NCI-H1930 (cell line): ENCODE results near the gene SLC1A3.
"Not testable (repeated sequence)": the region's sequence is repeated elsewhere in the genome, so short reads cannot be mapped to it uniquely, and the experiment has no call there.

Experiments used
- DNase-seq, 2 experiments: peaks; one replicate each; lab custom pipeline; 2025; lab: John Stamatoyannopoulos, UW

The SLC1A3 gene

DNA sequence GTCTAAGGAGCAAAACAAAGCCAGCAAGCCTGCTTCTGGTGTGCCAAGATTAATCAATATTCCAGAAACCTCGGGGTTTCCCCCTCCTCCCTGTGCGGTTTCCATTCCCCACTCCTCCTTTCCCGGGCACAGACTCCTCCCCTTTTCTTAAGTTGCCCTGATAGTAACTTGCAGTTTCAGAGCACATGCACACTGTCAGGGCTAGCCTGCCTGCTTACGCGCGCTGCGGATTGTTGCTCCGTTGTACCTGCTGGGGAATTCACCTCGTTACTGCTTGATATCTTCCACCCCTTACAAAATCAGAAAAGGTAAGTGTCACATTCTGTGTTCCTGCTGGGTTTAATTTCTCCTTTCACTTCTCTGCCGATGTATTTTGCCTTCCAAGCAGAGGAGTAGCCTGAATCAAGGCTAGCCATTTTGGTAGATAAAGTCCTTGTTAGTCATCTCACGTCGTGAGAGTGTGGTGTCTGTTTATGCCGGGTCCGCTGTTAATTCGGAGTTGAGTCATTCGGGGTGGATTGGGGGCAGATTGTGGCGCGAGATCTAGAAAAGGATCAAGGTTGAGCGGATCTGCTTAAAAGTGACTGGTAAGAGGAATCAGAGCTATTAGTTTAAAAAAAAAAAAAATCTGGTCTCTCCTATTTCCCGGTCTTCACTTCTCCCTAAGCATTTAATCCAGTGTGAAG is at the start of gene SLC1A3:
Gene SLC1A3 (plus strand): TSS at position 179 of the 686 bp plus-strand sequence. CDS start 1,818 bp downstream, outside the sequence.
- DNase-seq = no peak

DNA sequence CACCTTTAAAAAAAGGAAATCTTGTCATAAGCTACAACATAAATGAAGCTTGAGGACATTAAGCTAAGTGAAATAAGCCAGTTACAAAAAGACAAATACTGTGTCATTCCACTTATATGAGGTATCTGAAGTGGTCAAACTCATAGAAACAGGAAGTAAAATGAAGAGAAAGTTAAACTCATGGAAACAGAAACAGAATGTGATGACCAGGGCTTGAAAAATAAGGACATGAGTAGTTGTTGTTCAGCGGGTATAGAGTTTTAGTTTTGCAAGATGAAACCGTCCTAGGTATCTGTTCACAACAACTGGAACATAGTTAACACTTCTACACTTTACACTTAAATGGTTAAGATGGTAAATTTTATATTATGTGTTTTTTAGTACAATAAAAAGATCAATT is 47.8 kb upstream of the SLC1A3 start:
- no peak for DNase-seq

DNA sequence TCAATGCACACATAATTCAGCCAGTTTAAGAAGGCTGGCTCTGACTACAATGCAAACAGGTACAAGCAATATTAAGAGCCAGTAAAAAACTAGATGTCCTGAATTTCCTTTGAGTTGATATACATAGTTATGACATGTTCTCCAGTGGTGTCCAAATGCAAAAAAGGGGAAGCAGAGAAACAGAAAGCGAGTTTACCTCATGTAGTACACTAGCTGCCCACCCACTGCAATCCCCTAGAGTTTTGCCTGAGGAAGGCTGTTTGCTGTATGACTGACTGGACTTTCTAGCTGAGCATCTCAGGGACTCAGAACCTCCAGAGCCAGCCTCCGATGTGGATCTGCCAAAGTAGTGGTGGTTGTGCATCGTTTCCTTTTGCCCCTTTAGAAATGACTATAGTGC is 44.8 kb upstream of the SLC1A3 start:
- no peak for DNase-seq

DNA sequence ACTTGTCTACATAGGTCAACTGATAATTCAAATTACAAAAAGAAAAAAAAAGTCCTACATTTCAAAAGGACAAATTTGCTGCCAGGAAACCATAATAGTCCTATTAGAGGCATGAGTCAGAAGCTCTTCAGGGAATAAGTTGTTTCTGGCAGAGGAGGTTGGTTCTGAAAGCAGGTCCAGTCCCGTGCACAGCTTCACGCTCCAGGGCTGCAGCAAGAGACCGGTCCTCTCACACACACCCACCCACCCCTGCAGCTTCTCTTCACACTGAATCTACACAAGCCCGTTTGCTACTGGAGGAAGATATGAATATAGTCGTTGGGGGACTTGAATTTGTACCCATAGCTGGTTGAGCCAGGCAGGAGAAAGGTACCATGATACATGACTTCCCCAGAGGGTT is 36.9 kb upstream of the SLC1A3 start:
- no peak for DNase-seq

DNA sequence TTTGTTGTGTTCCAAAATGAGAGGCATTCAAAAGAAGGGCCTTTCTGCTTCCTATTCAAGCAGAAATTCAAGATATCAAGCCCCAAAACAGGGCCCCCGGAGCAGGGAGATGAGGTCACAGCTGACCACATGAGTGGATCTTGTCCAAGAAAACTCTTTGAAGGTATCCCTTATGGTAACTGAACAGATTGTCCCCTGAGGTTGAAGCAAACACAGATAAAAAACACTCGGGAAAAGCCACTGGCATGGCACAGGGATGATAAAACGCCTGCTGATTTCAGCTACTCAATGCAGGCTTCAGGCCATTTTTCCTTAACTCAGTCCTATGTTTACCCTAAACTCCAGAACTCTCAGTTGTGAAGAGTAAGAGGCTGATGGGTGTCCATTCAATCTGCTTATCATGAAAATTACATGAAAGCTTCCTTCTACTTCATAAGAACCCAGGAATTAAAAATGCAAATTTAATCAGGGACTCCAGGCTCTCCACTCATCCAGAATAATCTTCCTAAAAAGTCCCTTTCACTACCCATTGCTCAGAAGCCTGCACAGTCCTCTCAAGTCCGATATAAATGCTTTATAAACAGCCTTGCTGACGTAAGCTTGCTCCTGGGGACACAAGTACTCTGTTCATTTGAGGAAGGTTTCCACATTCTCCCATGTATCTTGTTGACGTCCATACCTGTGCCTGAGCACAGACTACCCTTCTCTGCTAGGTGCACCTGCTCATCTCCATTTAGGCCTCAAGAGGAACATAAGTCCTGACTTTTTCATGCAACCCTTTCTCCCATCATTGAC is 35.9 kb upstream of the SLC1A3 start:
- DNase-seq = no peak

DNA sequence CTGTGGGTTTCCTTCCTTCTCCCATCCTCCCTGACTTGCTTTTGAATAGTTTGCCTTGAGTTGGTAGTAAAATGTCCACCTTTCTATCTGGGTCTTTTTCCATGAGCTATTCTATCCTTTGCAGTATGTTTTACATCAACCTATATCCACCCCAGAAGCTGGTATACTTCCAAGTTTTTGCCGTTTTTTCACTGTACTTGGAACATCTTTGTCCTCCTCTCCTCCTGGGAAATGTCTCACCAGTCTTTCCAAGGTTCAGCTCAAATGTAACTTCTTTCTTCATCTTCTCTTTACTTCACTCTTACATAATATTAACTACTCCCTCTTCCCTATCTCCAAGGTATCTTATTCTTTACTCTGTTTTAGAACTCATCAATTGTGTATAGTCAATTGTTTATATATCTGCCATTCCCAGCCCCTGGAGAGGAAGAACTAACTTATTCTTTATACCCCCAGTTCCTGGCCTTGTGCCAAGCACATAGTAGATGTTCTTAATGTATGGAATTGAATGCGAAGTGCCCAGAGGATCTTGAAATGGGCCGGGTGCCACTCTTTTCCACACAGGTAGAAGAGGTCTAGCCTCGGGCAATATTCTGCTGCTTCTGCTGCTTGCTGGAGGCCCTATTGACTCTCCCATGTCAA is 34.9 kb upstream of the SLC1A3 start:
- DNase-seq = no peak

DNA sequence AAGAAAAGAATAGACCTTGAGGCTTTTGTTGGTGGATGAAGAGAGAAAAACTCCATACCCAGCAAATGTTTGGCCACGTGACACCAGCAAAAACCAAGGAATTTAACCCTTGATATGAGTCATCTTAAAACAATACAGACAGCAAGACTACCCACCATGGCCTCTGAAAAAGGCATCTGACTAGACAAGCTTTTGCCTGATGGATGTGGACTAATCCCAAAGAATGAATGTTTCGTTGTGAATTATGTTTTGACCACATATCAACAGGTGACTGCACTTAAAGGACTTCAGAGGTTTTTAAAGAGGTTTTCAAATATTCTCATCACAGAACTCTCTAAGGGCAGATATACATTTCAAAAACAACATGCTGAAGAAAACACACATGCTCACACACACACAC is 33.0 kb upstream of the SLC1A3 start:
- no peak for DNase-seq

DNA sequence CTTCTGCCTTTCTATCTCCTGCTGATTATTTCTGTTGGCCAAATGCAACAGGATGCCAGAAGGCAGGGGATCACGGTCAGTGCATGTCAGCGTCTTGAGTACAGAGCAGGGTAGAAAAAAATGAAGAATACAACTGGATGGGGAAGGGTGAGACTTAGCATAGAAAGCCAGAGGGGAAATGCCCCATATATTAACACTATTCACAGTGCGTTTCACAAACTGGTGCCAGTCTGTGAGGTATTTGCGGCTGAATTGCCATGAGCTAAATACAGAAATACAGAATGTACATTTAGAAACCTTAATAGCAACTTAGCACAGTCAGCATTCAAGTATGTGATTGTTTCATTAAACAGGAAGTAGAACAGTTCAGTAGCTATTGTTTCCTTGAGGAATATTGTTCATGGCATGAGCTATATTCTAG is 31.0 kb upstream of the SLC1A3 start:
- DNase-seq = no peak

DNA sequence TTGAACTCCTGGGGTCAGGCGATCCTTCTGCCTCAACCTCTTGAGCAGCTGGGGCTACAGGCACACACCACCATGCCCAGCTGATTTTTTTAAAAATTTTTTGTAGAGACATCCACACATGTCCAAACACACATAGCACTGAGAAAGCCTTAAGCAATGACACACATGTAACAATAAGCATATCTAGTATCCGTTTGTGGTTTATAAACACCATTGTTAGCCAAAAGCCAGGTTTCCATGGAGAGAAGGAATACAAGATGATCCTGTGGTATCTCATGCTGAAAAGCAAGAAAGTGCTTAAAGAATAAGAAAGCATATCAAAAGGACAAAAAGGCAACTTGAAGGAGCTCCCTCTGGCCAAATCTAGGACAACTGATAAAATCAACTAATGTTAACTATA is 29.7 kb upstream of the SLC1A3 start:
- no peak for DNase-seq

DNA sequence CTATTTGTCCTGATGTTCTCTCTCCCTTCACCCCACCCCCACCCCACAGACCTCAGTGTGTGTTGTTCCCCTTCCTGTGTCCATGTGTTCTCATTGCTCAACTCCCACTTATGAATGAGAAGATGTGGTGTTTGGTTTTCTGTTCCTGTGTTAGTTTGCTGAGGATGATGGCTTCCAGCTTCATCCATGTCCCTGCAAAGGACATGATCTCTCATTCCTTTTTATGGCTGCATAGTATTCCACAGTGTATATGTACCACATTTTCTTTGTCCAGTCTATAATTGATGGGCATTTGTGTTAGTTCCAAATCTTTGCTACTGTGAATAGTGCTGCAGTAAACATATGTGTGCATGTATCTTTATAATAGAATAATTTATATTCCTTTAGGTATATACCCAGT is 26.5 kb upstream of the SLC1A3 start:
- DNase-seq = not testable (repeated sequence)

DNA sequence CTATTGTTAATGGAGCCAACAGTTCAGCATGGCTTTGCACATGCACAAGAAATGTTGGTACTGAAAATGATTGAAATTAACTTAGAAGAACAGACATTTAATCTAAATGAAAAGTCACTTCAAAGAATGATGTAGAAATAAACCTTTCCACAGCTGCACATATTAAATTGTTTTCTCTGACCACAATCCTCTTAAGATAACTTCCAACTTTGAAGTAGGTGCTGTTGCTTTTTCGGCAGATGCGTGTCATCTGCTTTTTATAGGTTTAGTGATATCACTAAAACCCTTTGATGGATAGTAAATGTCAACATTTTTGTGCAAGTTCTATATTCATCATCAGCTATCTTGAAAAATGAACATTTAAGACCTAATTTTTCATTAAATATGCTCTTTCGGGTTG is 25.3 kb upstream of the SLC1A3 start:
- no peak for DNase-seq

DNA sequence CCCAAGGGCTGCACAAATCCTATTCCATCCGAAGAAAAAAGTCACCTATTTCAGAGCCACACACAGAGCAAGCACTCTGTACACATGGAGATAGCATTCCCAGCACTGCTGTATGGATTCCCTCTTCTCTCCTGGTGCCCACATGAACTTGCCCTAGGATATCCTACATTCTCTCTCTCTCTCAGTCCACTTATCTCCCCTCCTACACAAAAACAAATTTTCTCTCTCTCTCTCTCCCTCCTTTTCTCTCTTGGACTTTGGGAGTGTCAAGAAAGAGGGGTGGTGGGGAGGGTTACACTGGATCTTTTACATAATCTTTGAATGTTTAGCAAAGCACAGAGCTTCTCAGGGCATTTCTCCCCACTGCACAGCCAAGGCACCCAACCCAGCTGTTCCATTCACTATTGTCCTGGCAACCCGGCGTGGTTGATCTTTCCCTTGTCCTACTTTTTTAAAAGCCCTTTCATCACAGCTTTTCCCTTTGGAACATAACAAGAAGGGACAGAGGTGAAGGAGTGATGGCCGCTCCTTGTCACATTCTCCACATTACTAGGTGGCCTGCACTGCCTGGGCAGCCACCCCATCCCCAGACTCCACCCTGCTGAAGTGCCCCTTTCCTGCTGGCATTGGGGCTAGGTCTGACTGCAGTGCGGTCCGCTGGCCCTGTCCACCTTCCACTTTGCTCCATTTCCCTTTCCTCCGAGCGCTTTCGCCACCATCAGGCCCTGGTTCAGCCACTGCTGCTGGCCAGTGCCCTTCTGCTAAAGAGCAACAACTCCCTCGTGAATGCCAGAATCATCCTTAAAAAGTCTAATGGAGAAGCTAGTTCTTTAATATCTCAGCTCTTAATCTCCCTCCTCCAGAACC is 22.2 kb upstream of the SLC1A3 start:
- no peak for DNase-seq

DNA sequence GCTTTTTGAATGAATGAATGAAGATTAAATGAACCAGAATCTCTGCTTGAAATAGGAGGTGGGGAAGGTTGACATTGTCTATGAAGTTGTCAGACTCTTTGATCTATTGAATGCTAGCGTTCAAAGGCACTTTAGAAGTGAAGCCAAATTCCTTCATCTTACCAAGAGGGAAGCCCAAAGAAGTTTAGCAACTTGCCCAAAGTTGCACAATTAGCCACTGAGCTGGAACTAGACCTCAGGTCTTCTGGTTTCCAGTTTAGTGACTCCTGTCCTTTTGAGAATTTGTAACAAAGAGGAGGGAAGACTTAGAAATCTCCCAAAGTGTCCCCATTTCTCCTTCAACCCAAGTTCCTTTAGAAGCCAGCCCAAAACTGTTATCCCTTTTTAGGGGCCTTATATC is 20.7 kb upstream of the SLC1A3 start:
- DNase-seq = no peak

DNA sequence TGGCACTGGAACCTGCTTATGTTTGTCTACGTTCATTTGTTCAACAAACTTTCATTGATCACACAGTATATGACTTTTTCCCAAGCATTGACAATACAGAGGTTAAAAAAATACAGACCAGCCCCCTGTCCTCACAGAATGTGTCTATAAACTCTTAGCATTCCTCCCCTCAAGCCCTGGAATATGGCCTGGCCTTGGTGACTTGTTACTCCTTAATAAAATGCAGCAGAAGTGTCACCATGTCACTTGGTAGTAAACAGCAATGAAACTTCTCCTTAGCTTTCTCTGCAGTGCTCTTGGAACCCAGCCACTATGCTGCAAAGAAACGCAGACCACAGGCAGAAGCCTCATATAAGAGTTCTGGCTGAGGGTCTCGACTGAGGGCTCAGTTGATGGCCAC is 19.1 kb upstream of the SLC1A3 start:
- DNase-seq = no peak

DNA sequence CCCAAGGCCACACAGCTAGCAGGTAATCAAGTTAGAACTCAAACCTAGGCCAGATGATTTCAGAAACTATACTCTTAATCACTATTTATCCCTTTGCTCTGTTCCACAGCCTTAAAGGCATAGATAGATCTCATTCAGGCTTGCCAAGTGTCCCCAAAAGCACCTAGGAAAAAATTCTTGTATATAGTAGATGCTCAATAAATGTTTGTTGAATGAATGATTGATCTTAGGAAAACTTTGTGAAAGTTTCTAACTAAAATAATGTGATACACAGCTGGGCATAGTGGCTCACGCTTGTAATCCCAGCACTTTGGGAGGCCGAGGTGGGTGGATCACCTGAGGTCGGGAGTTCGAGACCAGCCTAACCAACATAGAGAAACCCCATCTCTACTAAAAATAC is 16.7 kb upstream of the SLC1A3 start:
- DNase-seq = not testable (repeated sequence)

DNA sequence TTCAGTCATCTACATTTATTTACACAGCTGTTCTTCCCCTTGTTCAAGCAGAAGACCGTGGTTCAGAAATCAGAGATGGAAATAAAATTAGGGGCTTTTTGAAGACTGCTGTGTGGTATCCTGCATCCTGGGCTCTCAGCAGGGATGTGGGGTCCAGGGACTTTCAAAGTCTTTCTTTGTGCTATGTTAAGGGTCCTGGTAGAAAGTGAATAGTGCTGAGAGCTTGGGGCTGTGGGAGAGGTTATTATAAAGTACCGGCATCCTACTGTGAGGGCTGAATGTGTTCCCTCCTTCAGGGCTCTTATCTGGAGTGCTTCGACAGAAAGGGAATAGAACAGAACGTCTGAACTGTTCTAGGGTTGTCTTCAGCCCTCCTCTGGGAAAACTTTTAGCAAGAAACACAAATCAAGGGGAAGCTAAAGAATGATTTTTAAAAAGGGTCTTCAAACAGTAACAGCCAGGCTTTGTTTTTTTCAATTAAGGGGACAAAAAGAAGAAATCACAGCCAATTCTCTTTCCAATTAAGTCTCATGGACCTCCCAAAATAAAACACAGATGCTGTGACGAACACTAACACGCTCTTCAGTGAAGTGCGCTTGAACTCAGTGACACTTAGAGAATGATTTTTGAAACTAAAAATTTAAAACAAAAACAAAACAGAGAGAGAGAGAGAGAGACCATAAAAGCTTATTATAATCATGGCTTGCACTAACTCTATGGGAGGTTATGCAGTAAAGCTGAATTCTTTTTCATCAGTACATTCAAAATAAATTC is 15.7 kb upstream of the SLC1A3 start:
- peak in 1 of 2 experiments; percentile 20 for DNase-seq

DNA sequence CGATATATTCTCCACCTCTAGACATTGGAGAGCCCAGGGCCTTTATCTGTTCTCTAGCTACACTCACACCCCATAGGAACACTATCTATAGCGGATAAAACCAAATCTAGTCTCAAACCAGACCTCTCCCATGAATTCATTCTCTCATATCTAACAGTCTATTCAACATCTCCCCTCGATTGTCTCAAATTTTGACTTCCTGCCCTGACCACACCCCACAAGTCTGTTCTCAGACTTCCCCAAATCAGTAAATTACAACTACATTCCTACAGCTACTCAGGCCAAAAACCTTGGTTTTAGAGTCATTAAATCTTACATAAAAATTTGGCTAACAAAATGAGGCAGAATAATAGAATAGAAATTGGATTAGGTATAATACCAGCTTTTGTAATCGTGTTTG is 12.5 kb upstream of the SLC1A3 start:
- no peak for DNase-seq

DNA sequence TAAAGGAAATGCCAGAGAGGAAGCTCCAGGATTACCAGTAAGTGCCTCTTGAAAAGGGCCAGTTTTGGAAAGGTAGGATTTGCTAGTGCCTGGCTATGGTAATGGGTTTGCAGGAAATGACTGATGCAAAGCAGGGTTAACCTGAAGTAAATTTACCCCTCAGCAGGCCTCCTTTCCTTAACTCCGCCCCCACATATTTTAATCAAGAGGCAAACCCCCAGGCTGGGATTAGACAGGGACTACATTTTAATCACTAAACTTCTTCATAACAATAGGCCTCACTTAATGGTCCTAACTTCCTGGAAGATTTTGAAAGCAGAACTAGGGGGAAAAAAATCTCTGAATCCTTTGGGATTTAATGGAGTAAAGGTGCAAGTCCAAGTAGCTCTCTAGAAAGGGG is 10.2 kb upstream of the SLC1A3 start:
- DNase-seq = no peak

DNA sequence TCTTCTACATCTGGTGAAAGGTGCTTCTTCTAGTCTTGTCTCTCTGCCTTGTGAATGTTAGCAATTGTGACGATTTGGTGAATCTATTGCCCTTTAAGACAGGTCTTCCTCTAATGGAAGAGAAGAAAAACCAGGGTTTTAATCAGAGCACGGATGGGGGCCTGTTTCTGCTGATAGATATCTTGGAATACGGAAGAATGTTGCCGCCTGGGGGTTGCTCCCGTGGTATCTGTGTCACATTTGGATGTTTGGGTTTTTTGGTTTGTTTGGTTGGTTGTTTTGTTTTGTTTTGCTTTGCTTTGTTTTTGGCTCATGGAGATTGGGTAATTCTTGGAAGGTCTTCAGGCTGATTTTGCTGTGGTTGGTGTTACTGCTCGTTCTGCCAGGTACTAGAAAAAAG is 9.7 kb upstream of the SLC1A3 start:
- DNase-seq = no peak

DNA sequence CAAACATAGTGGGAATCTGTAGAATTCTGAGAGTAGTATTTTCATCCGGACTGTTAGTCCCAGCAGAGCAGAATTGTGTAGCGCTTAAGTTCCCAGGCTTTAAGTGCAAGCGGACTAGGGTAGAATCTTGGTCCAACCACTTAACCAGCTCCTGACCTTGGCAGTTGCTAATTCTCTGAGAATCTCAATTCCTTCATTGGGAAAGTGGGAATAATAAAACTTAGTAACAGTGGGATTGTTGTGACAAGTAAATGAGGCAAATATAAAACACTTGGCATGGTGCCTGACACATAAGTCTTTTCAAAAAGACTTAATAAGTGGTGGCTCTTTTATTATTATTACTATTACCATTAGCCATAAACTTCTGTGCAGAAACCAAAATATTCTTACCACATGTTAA is 8.4 kb upstream of the SLC1A3 start:
- no peak for DNase-seq

DNA sequence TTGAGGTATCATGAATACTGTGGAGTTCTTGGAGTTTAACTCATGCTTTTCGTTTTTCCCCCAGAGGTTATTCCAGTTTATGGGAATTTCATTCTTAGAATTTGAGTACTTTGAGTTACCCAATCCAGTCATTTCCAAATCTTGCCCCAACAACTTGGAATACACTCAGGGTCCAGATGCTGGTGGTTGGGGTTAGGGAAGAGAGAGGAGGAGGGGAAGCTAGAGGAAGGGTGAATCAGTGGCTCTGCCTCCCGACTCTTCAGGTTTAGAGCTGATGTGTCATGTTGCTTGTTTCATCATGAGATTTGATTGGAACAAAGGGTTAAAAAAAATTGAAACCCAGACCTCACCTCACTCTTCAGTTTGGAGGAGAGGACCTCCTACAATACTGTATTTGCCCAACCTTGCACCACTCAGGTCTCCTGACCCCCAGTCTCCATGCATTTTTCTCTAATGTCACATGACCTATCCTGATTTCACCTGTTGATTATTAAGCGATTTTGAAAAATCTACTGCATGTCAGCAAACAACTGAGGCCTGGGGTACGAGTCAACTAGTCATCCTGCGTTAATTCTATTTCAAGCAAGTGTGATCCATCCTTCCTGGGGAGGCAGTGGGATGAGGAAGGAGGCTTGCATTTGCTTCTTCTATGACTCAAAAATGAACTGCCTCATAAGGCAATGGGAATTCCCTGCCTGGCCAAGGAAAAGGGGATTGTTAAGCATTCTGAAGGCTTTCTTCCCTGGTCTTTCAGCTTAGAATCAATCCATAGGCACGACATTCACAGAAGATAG is 6.2 kb upstream of the SLC1A3 start:
- no peak for DNase-seq
